GM23338 (cell line): ENCODE results near the gene C3AR1. TPM values are rescaled to one million over a fixed set of nuclear protein-coding genes. Genes with fewer than 3 reads are reported as not detected.
"Not testable (repeated sequence)": the region's sequence is repeated elsewhere in the genome, so short reads cannot be mapped to it uniquely, and the experiment has no call there.

Experiments
- ATAC-seq: fragments of 200-7000 bp; cut with Tn5 transposase; 3 replicates; pipeline ENCODE4 v1.9.1; 2020
- DNase-seq: peaks from one replicate; pipeline ENCODE4 v3.0.0-alpha.2; 2015; ENCODE audit warnings: low spot score
- H2AFZ ChIP-seq: fragments of 200-600 bp; sonication (generic); 2 replicates; pipeline ENCODE4 v1.8.0; 2016; ENCODE audit warnings: antibody characterized with exemption, mild to moderate bottlenecking, moderate library complexity
- H3F3A ChIP-seq: fragments of 200-600 bp; sonication (generic); replicated peaks from 2 replicates; pipeline ENCODE4 v1.8.0; 2017; ENCODE audit warnings: antibody characterized with exemption, mixed run types, low read depth
- H3K27ac ChIP-seq: fragments of 200-600 bp; sonication (generic); 2 replicates; pipeline ENCODE4 v1.6.1; 2016; ENCODE audit warnings: low read depth
- H3K27me3 ChIP-seq: fragments of 200-600 bp; sonication (generic); 2 replicates; pipeline ENCODE4 v1.8.0; 2016; ENCODE audit warnings: mild to moderate bottlenecking, mixed run types, moderate library complexity; ENCODE audit not compliant: insufficient read depth
- H3K36me3 ChIP-seq: fragments of 200-600 bp; sonication (generic); 2 replicates; pipeline ENCODE4 v1.8.0; 2016; ENCODE audit warnings: mild to moderate bottlenecking; ENCODE audit not compliant: insufficient read depth
- H3K4me1 ChIP-seq: fragments of 200-600 bp; sonication (generic); 2 replicates; pipeline ENCODE4 v1.8.0; 2016; ENCODE audit warnings: mild to moderate bottlenecking, moderate library complexity; ENCODE audit not compliant: insufficient read depth
- H3K4me2 ChIP-seq: fragments of 200-600 bp; sonication (generic); 2 replicates; pipeline ENCODE4 v1.7.1; 2017; ENCODE audit warnings: mixed run types
- H3K4me3 ChIP-seq: fragments of 200-600 bp; sonication (generic); 2 replicates; pipeline ENCODE4 v1.6.1; 2016; ENCODE audit warnings: mixed run types
- H3K79me2 ChIP-seq: fragments of 200-600 bp; sonication (generic); replicated peaks from 2 replicates; pipeline ENCODE4 v1.8.0; 2017; ENCODE audit warnings: mild to moderate bottlenecking; ENCODE audit not compliant: insufficient read depth
- H3K9me2 ChIP-seq: fragments of 200-600 bp; sonication (generic); 2 replicates; pipeline ENCODE4 v1.8.0; 2017; ENCODE audit not compliant: insufficient read depth
- H4K20me1 ChIP-seq: fragments of 200-600 bp; sonication (generic); replicated peaks from 2 replicates; pipeline ENCODE4 v1.8.0; 2017; ENCODE audit warnings: mild to moderate bottlenecking; ENCODE audit not compliant: insufficient read depth
- H3K27ac Mint-ChIP-seq: 2 replicates; pipeline ENCODE4 v1.8.0; 2020; ENCODE audit warnings: inconsistent platforms, mild to moderate bottlenecking, moderate library complexity, mixed read lengths
- H3K27me3 Mint-ChIP-seq: 3 replicates; pipeline ENCODE4 v1.8.0; 2022; ENCODE audit warnings: low read depth, mild to moderate bottlenecking, moderate library complexity, mixed read lengths, inconsistent platforms; ENCODE audit not compliant: insufficient read depth, poor library complexity
- H3K36me3 Mint-ChIP-seq: 3 replicates; pipeline ENCODE4 v1.8.0; 2021; ENCODE audit warnings: low read depth, mild to moderate bottlenecking, inconsistent platforms, moderate library complexity, mixed read lengths
- H3K4me1 Mint-ChIP-seq: 3 replicates; pipeline ENCODE4 v1.8.0; 2020; ENCODE audit warnings: mild to moderate bottlenecking, inconsistent platforms, mixed read lengths
- H3K4me3 Mint-ChIP-seq: 3 replicates; pipeline ENCODE4 v1.8.0; 2021; ENCODE audit warnings: moderate library complexity, mild to moderate bottlenecking, inconsistent platforms, mixed read lengths
- H3K9me3 Mint-ChIP-seq: 3 replicates; pipeline ENCODE4 v1.8.0; 2020; ENCODE audit warnings: moderate library complexity, mild to moderate bottlenecking, inconsistent platforms, mixed read lengths
- ETS1 ChIP-seq: IDR thresholded peaks from 2 replicates; pipeline ENCODE4 v1.6.1; 2016; ENCODE audit warnings: antibody characterized with exemption
- EZH2phosphoT487 ChIP-seq: fragments of 200-600 bp; sonication (generic); IDR thresholded peaks from one replicate; pipeline ENCODE4 v1.8.1; 2018; ENCODE audit warnings: antibody characterized with exemption; ENCODE audit not compliant: unreplicated experiment
- JUNB ChIP-seq: IDR thresholded peaks from one replicate; pipeline ENCODE4 v1.6.1; 2016; ENCODE audit warnings: antibody characterized with exemption; ENCODE audit not compliant: unreplicated experiment
- POLR2AphosphoS5 ChIP-seq: IDR thresholded peaks from 2 replicates; pipeline ENCODE4 v1.6.1; 2016; ENCODE audit warnings: antibody characterized with exemption, low read depth
- REST ChIP-seq: IDR thresholded peaks from one replicate; pipeline ENCODE4 v1.6.1; 2018; ENCODE audit warnings: antibody characterized with exemption; ENCODE audit not compliant: unreplicated experiment
- ZNF114 ChIP-seq: fragments of 250-450 bp; sonication (Bioruptor Pico); IDR thresholded peaks from 2 replicates; pipeline ENCODE4 v1.5.0; 2020; ENCODE audit warnings: mild to moderate bottlenecking, moderate library complexity
- polyA plus RNA-seq: library from polyadenylated mRNA; unstranded; fragments of >200 nt; fragmentation: Nextera tagmentation; extraction: Ambion mirVana; gene quantifications from 2 replicates; pipeline ENCODE4 v1.2.1, GENCODE V29; 2016
- total RNA-seq: library from RNA; depleted of rRNA; stranded (reverse); fragments of >200 nt; shearing (Covaris generic); gene quantifications from 2 replicates; pipeline ENCODE4 v1.2.3, GENCODE V29; 2014

Gene C3AR1
- total and polyA plus RNA-seq, 2 experiments from 2014 or later: not detected

GRCh38 chr12:8018213-8018612, 47.9 kb downstream of the C3AR1 start:
- H3K4me3 ChIP-seq: peak overlapping the region; percentile 81
- not testable (repeated sequence) for H3K9me3 Mint-ChIP-seq, H3K4me1 ChIP-seq, H3K36me3 Mint-ChIP-seq, H3K4me1 Mint-ChIP-seq, H4K20me1 ChIP-seq, H3F3A ChIP-seq, H3K9me2 ChIP-seq, DNase-seq, H3K27me3 Mint-ChIP-seq, H3K27ac ChIP-seq, H3K27ac Mint-ChIP-seq, H3K79me2 ChIP-seq, H3K27me3 ChIP-seq, ATAC-seq, H3K36me3 ChIP-seq
- H3K4me2 ChIP-seq: peak overlapping the region; percentile 91
- peak overlapping the region; percentile 82 for H3K4me3 Mint-ChIP-seq
- peak overlapping the region; percentile 3 for H2AFZ ChIP-seq

- Histone ChIP-seq H2AFZ (no peak overlapping the region), H4K20me1 (no peaks in the 10 kb centered on the region), H3K9me2 (no peaks in the 10 kb centered on the region), H3K36me3 (peaks cover 3% of the 10 kb centered on the region), H3K4me2 (no peak overlapping the region), H3K4me3 (no peak overlapping the region), H3K27me3 (no peaks in the 10 kb centered on the region), H3K4me1 (no peaks in the 10 kb centered on the region), H3K79me2 (peaks cover 6% of the 10 kb centered on the region), H3K27ac (no peak overlapping the region), H3F3A (peaks cover 7% of the 10 kb centered on the region; the same call in 1 of the 2 replicates)
- TF ChIP-seq REST: peak; percentile 81
- no peak for TF ChIP-seq ETS1
- no peak for TF ChIP-seq POLR2AphosphoS5
- ATAC-seq (no peak), DNase-seq (no peak)
- Mint-ChIP-seq H3K4me1 (peaks cover 7% of the 10 kb centered on the region), H3K4me3 (no peak overlapping the region), H3K27me3 (peaks cover 4% of the 10 kb centered on the region), H3K27ac (no peak overlapping the region), H3K36me3 (peaks cover 9% of the 10 kb centered on the region; the same call in 2 of the 3 replicates), H3K9me3 (no peaks in the 10 kb centered on the region)
These were observed 51.3 kb downstream of the C3AR1 start for GRCh38 chr12:8014836-8015235.

GRCh38 chr12:8012651-8013309, 53.4 kb downstream of the C3AR1 start:
- no peak for DNase-seq
- H3K27me3 Mint-ChIP-seq: peaks cover 2% of the 10 kb centered on the region
- Histone ChIP-seq H4K20me1 (no peaks in the 10 kb centered on the region), H3K27ac (no peak overlapping the region), H3K4me3 (no peak overlapping the region), H3K9me2 (no peaks in the 10 kb centered on the region), H3K4me1 (no peaks in the 10 kb centered on the region), H3K27me3 (no peaks in the 10 kb centered on the region), H3F3A (0 out of 2 replicates have a peak, but pooled peaks cover 3% of the 10 kb centered on the region), H2AFZ (no peak overlapping the region), H3K36me3 (peaks cover 3% of the 10 kb centered on the region), H3K4me2 (no peak overlapping the region), H3K79me2 (peaks cover 6% of the 10 kb centered on the region)
- no peak for ATAC-seq
- H3K36me3 Mint-ChIP-seq: peaks cover 9% of the 10 kb centered on the region; the same call in 2 of the 3 replicates
- peaks cover 4% of the 10 kb centered on the region; the same call in 1 of the 3 replicates for H3K4me1 Mint-ChIP-seq
- no peak for TF ChIP-seq ZNF114 (CRISPR knock-in tag)
- no peak for TF ChIP-seq POLR2AphosphoS5
- no peak for TF ChIP-seq EZH2phosphoT487
- TF ChIP-seq JUNB: no peak
- no peak for TF ChIP-seq ETS1
- no peak overlapping the region for H3K4me3 Mint-ChIP-seq
- H3K9me3 Mint-ChIP-seq: no peaks in the 10 kb centered on the region
- H3K27ac Mint-ChIP-seq: no peak overlapping the region
